Left colon (tissue), 2 donors: ENCODE data around the gene LGR5. TPM values are rescaled to one million over a fixed set of nuclear protein-coding genes. Genes with fewer than 3 reads are reported as not detected.

ENCODE experiments used
- ATAC-seq: fragments of 200-7000 bp; cut with Tn5 transposase; one replicate; pipeline ENCODE4 v1.9.1; 2020; ENCODE audit warnings: mild to moderate bottlenecking, moderate library complexity
- DNase-seq, 2 donors: peaks; one replicate each; pipeline ENCODE4 v3.0.0-alpha.2; 2020
- intact Hi-C, 2 donors: fragments of 100-400 bp; cut with DNase I in 1 of 2; cut with micrococcal nuclease in 1 of 2; formaldehyde crosslinking; loops; one replicate each; pipeline versions ENCODE4 v1.11.2 to v1.14.0; 2022; cut with DNase I, micrococcal nuclease
- total RNA-seq, 2 donors: library from RNA; stranded (reverse); fragmentation: NEBNext Ultra II Directional; extraction: Animal tissue kit (Norgen Biotek cat#: 25700); gene quantifications; one replicate each; pipeline ENCODE4 v1.2.1, GENCODE V29; 2021
- donor health status: DM: no; HTN: no; CAD: no.
- donor health status: DM: yes; HTN: yes; CAD: no.

LGR5 gene
- total RNA-seq, 2 donors from 2014 or later: 4.5 to 5.2 TPM

DNA sequence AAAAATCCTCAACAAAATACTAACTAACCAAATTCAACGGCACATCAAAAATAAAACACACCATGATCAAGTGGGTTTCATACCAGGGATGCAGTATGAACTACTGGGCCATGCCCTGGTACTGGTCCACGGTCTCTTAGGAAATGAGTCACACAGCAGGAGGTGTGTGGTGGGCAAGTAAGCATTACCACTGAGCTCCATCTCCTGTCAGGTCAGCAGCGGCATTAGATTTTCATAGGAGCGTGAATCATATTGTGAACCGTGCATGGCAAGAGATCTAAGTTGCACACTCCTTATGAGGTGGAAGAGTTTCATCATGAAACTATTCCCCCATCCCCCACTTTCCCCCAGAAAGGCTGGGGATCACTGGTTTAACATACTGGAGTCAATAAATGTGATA lies 6.7 kb upstream of the LGR5 start:
- intact Hi-C loops: no loop called here
- no peak for ATAC-seq
- DNase-seq: no peak

DNA sequence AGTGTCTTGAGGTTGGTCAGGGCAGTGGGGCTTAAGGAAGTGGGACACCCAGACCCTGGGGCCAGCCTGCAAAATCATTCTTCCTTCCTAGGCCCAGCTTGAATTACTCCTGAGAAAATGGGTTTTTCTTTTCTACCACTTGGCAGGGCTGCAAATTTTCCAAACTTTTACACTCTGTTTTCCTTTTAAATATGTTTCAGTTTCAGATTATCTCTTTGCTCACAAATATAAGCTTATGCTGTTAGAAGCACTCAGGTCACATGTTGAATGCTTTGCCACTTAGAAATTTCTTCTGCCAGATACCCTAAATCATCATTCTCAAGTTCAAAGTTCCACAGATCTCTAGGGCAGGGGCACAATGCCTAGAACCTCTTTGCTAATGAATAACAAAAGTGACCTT lies 2.9 kb upstream of the LGR5 start:
- no peak for DNase-seq
- no peak for ATAC-seq
- intact Hi-C loops: no loop called here

DNA sequence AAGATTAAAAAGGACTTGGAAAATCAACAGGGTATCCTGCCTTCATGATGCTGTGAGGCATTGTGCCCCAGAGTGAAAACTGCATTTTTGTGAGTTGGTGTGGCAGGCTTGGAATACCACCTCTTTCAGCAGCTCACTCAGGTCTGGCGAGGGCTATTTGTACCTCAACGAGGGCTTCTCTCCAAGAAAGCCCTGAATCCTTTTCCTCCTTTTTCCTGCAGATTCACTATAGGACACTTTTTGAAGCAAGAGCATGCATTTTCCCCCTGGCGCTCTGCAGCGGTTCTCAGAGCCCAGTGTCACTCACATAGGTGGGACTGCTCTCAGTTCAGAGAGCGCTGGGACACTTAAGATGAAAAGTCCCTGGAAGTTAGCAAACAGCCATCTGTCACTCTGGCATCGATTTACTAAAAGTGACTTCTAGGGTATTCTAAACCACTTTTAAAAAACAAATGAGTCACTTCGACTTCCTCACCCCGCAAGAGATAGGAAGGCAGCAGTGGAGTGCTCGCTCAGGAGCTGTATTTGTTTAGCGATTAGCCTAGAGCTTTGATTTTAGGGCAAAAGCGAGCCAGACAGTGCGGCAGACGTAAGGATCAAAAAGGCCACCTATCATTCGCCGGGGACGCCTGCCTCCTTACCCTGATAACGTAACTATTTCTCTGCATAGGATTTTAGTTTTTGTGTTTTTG lies 782 bp upstream of the LGR5 start:
- intact Hi-C loops: no loop called here
- ATAC-seq: peak; percentile 38
- no peak for DNase-seq

DNA sequence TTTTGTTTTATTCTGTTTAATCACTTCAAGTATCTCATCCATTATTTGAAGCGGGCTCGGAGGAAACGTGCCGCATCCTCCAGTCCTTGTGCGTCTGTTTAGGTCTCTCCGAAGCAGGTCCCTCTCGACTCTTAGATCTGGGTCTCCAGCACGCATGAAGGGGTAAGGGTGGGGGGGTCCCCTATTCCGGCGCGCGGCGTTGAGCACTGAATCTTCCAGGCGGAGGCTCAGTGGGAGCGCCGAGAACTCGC lies 311 bp upstream of the LGR5 start:
- ATAC-seq: no peak
- intact Hi-C loops: no loop called here
- no peak for DNase-seq

DNA sequence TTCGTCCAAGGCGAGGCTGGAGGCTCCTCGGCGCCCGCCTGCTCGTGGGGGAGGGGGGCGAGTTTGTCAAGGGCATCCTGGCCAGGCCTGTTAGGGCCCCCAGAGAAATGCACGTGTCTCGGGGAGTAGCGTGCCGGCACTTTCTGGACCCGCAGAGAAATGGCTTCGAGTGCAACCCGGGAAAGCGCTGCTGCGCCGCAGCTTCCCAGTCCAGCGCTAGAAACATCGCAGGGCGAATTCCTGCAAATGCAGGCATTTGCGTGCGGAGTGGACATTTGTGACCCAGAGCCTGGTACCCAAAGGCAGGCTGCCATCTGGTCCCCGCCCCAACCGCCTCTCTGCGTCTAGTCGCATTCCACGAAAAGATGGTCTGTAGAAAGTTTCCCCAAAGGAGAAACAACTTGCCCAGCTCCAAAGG lies 756 bp downstream of the LGR5 start:
- intact Hi-C loops: no loop called here
- peak in 1 of 2 donors; percentile 4 for DNase-seq
- peak; percentile 24 for ATAC-seq

DNA sequence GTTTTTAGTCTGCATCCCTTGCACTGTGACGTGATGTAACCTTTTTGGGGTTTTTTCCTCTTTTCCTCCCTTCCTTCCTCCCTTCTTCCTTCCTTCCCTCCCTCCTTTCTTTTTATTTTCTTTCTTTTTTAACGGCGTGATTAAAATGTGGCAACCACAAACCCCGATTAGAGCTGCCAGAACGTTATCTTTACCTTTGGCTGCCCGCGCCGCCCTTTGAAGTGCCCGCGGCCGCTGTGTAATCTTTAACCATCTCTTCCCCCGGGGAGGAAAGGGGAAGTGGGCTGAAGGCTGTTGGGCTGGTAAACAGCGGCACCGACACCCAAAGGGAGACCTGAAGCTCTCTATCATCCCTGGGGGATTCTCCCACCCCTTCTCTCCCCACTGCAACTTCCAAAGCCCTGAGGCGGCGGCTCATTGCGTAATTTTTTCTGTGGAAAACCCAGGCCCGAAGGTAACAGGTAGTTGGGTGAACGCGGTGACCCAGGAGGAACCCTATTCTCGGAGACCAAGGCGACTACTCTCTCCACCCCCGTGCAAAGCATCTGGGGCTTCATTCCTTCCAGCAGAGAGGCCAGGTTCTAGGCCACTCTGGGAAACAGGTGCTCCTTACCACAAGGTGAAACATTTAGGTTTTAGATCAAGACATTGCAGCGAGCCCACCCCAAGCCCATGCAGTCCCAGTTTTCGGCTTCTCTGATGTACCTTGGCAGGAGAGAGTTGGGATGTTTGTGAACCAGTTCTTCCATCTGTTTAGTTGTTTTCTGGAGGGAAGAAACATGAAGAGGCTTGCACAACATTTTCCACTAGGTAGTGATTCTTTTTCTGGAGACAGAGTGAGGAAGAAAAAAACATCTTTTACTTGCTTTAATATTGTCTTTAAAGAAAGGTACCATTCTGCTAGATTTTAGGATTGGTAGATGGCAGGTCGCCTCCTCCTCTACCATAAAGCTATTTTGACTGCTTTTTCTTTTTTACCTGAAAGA lies 1.5 kb downstream of the LGR5 start:
- DNase-seq (peak; percentile 31 to 37), ATAC-seq (peak; percentile 68)

DNA sequence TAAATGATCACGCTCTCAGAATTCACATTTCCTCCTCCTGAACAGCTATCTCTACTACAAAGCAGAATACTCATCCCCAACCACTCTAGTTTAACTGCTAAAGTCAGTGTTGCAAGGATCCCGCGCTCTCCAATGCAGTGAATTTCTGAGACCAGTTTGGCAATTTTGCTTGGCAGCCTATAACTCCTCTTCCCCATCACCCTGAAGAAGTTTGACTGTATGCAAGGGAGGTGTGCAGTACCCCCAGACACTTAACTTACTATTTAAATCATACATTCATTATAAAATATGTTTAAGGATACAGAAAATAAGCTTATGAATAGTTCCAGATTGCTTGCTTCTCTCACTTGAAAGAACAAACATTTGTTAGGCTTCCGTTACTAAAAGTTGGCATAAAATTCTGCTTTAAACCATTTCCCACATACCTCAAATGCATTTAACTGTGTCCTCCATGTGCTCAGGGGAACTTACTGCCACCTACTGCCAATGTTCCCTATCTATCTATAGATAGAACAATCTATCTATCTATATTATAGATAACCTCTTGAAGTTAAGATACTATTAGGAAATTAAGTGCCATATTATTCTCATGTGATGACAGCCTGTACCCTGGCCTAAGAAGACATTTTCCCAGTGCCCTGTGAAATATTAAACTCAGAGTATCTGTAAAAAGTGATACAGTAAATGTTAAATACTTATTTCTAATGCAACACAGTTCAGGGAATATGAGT lies 2.4 kb downstream of the LGR5 start:
- intact Hi-C loops: no loop called here
- DNase-seq (no peak), ATAC-seq (no peak)

More for the DNA sequence above, 1.5 kb downstream of the LGR5 start:
- intact Hi-C loops: no loop called here

DNA sequence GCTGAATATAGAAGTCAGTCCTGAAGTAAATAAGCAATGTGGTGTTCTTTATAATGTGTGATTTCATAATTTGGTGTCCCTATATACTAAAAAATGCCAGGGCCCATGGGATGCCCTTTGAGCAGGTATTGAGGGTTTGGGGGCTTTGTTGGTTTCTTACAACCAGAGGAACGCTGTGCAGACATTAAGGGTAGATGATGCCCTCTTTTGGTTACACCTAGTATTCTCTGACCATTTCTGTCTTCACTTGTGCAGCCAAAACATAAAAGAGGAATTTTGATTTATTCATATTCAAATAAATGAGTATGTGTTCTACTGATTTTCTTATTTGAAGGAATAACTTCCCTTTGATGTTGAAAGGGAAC lies 3.0 kb downstream of the LGR5 start:
- no peak for ATAC-seq
- no peak for DNase-seq
- intact Hi-C loops: no loop called here

DNA sequence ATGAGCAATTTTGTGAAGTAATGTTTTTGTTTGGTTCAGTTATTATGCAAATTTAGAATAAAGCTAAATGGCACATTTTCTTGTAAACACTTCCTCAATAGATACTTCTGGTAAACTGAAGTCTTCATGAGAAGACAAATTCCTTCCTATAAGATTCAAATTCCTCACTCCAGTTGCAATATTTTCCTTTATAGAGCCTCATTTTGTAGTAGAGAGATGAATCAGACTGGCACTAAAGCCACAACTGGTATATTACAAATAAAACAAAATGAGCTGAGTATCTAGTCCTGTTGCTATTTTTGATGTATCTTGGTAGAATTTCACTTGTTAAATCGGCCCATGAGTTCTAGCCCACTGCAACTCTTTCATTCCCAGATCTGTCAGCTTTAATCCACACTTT lies 5.5 kb downstream of the LGR5 start:
- no peak for ATAC-seq
- intact Hi-C loops: no loop called here
- no peak for DNase-seq

DNA sequence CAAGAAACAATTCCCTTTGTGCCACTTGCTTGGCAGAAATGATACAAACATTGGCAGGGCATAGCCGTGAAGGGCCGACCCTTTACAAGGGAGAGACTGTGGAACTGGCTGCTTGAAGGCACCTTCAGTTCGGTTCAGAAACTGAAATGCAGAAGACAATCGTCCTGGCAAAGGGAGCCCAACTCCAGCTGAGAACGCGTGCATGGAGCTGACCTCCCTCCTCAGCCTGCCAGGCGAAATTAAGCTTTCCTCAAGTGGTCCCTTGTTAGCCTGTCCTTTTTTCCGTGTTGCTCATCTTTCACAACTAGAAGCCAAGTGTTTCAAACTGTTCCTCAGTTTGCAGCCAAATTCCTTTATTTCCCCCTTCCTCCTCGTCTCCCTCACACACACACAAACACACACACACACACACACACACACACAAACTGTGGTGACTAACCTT lies 8.1 kb downstream of the LGR5 start:
- intact Hi-C loops: no loop called here
- DNase-seq (no peak), ATAC-seq (no peak)

DNA sequence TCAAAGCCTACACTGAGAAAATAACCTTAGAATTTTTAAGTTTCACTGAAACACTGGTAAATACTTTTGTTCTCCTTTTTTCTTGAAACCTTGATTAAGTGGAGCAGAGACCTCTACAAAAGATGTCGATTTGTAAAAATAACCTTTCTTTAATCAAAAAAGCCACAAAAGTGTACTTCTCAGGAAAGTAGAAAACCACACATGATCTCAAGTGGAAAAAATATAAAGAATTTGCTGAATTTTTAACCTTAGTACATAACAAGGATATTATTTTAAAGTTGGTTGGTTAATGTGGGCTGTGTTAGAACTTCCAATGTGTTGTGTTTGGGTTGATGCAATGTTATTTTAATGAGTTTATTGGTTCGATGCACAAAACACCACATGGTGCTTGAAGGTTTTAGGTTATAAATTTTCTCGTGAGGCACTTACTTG lies 8.6 kb downstream of the LGR5 start:
- ATAC-seq (no peak), DNase-seq (no peak)
- intact Hi-C loops: no loop called here

DNA sequence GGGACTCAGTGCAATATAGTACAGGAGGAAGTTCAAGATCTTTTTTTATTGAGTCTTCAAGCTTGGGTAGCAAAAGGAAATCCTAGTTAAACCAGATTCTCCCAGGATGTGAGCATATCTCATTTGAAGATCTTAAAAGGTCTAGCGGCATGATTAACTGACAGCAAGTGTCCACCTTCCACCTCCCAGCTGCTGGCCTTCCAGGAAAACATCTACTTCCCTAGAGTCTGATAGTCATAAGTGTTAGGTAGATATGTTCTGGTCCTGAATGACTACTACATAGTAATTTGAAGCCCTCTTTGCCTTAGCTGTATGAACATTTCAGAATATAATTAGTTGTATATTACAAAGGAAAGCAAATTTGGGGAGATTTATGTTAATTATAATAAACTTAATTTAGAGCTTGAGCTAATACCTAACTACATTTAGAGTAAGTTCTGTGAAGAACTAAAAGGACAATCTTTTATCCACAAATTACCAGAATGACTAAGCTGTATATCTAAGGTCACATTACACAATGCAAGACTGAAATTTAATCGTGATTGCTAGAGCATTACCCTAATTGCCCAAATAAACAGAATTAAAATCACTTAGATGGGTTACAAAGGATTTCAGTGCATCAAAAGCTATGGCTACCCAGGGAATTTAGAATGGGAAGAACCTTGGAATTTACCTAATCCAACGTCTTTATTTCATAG lies 9.9 kb downstream of the LGR5 start:
- DNase-seq (no peak), ATAC-seq (no peak)
- intact Hi-C loops: no loop called here

DNA sequence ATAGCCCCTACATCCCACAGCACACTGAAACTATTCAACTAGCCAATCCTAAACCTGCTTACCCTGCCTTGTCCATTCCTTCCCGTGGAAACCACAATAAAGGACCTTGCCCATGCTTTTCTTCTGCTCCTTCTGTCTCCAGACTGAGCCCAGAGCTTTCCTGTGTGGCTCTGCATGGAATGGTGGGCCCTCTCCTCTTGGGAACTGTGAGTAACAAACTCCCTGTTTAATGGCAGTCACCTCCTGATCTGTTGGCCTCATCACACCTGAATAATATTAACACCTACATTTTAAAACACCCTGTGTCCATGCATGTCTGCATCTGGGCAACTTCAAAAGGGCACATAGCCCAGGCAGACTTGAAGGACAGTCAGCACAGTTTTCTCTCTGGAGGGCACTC lies 12.4 kb downstream of the LGR5 start:
- DNase-seq (no peak), ATAC-seq (no peak)
- intact Hi-C loops: no loop called here

DNA sequence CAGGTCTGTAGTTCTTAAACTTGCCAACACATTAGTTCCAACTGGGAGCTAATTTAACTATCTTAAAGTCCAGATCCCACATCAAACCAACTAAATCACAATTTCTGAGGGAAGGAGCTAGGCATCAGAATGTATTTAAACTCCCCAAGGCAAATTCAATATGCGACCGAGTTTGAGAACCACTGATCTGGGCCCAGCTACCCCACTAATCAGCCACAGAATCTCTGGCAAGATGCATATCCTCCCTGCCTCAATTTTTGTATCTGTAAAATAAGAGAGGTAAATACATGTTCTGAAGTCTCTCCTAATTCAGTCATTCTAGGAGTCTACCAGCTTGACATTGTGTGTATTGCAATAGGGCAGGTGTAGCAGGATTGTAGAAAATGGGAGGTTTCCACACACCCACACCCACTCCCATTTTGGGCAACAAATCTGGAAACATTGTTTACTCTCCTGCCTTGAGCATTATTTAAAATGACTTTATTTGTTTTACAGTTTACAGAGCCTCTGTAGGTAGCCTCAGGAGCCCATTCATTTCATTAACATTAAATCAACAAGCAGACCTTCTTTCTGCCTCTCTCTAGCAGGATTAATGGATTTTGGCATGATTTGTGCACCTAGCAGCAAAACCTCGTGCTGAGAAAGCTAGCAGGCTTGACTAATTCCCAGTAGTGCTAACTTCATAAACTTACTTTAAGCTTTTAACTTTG lies 15.6 kb downstream of the LGR5 start:
- DNase-seq (no peak), ATAC-seq (no peak)

DNA sequence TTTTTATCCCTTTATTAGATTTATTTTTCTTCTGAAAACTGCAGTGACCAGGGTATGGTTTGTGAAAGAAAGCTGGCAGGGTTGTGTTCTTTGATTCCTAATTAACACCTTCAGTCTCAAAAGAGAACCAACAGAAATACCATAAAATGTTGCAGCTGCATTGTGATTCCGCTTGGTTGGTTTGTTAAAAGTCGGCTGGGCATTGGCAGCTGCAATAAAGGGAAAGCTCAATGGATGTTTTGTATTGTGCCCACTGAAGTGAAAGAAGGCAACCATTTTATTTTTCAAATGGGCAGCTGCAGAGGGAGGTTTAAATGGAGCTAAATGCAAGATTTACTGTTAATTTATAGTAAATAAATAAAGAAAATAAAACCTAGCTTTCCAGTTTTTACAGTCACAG lies 16.7 kb downstream of the LGR5 start:
- intact Hi-C loops: no loop called here
- DNase-seq (no peak), ATAC-seq (no peak)

More for the DNA sequence above, 15.6 kb downstream of the LGR5 start:
- intact Hi-C loops: no loop called here

DNA sequence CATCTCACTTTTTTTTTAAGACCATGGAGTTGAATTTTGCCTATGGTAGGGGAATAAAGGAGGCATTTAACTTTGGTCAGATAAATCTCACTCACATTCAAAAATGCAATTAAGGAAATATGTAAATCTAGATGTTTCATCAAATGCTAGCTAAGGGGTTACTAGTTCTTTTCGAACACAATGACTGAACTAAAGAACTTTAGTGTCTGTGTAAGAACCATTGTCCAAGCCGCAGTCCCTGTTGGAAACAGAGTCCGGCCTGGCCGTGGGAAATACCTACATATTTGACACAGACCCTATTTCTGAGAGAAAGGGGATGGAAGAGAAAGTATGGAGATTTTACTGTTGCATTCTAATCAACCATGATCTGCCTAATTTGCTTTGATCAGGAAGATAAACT lies 17.4 kb downstream of the LGR5 start:
- intact Hi-C loops: no loop called here
- DNase-seq (no peak), ATAC-seq (no peak)

DNA sequence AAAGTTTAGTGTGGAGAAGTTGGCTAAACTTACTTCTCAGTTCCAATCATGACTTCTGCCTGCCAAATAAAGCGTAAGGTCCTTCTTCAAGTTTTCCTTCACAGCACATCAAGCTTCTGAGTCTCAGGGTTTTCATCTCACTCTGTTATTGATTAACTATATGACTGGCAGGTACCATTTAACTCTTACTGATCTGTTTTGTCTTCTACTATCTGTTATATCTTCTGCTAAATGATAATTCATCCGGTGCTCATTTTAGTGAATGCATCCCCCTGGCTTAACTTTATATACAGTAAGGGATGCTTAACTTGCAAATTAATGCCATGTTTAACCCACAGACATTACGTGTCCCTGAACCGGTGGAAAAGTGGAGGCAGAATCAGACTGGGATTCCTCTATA lies 20.7 kb downstream of the LGR5 start:
- intact Hi-C loops: no loop called here
- ATAC-seq: no peak

DNA sequence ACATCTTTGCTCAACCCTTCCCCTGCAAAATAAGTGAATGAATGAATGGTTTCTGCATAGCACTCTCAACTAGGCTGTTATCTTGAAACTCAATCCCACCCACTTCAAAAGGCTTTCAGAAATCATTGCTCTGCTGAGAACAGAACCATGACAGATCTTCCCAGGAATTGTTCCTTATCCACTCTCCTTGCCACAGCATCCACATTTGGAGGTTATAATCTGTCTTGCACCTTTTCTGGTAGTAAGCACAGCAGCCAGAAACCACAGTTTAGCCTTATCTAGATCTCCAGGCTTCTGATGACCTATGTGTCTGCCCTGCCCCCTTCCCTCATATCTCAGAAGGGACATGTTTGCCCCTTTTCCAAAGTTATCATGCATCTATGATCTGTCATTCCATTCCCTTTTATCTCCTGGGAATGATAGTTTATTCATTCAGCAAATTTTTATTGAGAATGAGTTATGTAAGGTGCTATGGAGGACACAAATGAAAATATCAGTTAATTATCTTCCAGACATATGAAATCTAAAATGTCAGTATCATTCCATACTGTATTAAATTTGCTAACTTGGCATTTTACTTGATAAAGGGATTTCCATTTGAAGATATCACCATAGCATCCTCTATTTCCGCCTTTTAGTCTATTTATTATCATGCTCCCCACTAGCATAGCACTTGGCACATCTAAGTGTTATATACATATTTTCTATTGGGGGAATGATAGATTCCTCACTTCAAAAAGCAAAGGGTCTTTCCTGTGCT lies 21.4 kb downstream of the LGR5 start:
- intact Hi-C loops: no loop called here
- ATAC-seq (no peak), DNase-seq (no peak)

More for the DNA sequence above, 20.7 kb downstream of the LGR5 start:
- DNase-seq: no peak
